ENCODE measurements around the gene BRD1. TPM values are rescaled to one million over a fixed set of nuclear protein-coding genes. Genes with fewer than 3 reads are reported as not detected.

The BRD1 gene
- total RNA-seq, 2 experiments from 2014 or later = 56.7 to 56.9 TPM

DNA sequence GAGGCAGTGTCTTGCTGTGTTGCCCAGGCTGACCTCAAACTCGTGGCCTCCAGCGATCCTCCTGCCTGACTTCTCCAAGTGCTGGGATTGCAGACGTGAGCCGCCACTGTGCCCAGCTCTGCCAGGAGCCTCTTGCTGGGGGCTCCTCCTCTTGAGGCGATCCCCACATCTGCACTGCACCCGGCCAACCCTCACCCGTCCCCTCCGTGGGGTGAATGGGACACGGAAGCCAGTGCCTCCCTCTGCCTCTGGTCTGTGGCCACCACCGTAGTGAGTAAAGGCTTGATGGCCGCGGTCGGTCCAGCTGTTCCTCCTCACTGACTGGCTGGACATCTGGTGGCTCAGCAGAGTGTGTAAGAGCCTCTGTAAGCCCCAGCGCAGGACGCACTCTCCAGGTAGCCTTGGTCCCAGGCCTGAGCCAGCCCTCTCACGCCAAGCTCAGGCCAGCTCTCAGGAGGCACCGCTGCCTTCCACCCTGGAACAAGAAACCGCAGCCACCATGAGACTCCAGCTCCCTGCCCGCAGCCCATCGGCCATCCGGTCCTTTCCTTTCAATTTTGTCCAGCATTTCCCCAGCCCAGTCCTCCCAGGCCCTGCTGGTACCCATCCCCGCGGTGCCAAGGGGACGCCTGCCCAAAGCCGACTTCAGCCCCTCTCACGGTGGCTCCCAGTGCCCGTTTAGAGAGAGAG is 100.3 kb downstream of the BRD1 start:
- POLR2A ChIA-PET = no interaction called here
- Mint-ChIP-seq H3K27me3 (peaks cover 35% of the 10 kb centered on the region), H3K9me3 (no peaks in the 10 kb centered on the region), H3K36me3 (no peaks in the 10 kb centered on the region), H3K27ac (no peak overlapping the region), H3K4me1 (peaks cover 10% of the 10 kb centered on the region), H3K4me3 (no peak overlapping the region)
- no peak for ATAC-seq (ENCODE audit: low read depth)
- DNase-seq = no peak

DNA sequence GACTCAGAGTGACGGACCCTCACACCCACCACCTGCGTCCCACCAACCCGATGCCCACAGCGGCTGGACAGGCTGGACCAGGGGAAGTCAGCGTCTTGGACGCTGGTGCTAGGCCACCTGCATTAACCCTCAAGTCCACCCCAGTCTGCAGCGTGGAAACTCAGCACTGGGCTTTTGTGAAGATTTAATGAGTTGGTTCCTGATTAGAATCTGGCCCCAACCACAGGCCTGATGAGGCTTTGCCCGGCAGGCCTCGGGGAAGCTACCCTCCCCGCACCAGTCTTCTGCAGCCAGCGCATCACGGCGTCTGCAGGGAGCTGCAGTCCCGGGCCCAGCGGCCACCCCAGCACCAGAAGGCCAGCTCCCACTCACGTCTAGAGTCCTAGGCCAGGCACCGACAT is 101.0 kb downstream of the BRD1 start:
- H3K36me3 Mint-ChIP-seq = no peaks in the 10 kb centered on the region
- no peak overlapping the region for H3K4me3 Mint-ChIP-seq
- no peak overlapping the region for H3K27ac Mint-ChIP-seq
- ATAC-seq (ENCODE audit: low read depth) (no peak), DNase-seq (no peak)
- H3K9me3 Mint-ChIP-seq = no peaks in the 10 kb centered on the region
- POLR2A ChIA-PET = no interaction called here
- peaks cover 10% of the 10 kb centered on the region for H3K4me1 Mint-ChIP-seq
- peaks cover 29% of the 10 kb centered on the region for H3K27me3 Mint-ChIP-seq

DNA sequence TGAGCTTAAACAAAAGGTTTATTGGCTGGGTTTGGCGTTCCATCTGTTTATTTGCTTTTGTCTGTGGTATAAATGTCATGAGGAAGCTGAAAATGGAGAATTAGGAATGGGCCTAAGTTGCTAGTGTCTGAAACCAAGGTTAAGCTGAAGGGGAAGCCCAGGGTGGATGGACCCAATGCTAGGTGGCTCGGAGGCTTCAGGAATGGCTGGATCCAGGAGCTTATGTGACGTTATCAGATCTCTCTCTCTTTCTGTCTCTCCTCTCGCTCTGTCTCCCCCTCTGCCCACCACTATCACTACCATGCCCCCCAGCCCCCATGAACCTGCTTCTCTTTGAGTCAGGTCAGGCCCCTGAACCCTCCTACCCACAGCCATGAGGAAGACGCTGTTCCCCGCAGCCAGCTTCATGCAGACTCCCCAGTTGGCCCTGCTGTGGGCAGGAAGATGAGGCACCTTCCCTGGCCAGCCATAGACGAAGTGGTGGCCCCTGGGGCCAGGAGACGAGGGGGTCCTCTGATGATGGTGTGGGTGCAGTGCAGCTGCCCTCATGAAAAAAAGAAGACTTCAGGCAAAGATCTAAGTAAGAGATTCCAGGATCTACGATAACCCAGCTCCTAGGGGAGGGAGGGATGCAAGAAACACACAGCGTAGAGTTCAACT is 101.5 kb downstream of the BRD1 start:
- Mint-ChIP-seq H3K4me1 (peaks cover 10% of the 10 kb centered on the region), H3K27me3 (peaks cover 29% of the 10 kb centered on the region), H3K27ac (no peak overlapping the region), H3K9me3 (no peaks in the 10 kb centered on the region), H3K36me3 (no peaks in the 10 kb centered on the region), H3K4me3 (no peak overlapping the region)
- ATAC-seq (ENCODE audit: low read depth) (no peak), DNase-seq (no peak)
- POLR2A ChIA-PET = no interaction called here

DNA sequence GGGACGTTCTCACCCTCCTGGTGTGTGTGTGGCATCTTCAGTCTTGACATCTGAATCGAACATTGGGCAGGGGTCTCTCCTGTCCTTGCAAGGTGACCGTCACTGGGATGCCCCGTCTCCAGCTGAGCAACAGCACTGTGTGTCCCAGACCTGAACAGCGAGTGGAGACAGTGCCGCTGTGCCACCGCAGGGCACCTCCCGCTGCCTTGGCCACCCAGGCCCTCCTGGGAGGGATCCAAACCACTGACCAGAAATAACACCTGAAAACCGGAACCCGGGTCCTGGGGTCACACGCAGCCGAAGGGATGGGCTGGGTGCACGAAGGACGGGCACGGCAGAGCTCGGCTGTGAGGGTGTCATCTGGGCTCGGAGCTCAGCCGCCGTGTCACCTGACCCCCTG is 102.2 kb downstream of the BRD1 start:
- Mint-ChIP-seq H3K27me3 (peaks cover 28% of the 10 kb centered on the region), H3K36me3 (no peaks in the 10 kb centered on the region), H3K4me3 (no peak overlapping the region), H3K9me3 (no peaks in the 10 kb centered on the region), H3K27ac (no peak overlapping the region), H3K4me1 (peaks cover 10% of the 10 kb centered on the region)
- POLR2A ChIA-PET = no interaction called here
- no peak for DNase-seq
- ATAC-seq (ENCODE audit: low read depth) = no peak

DNA sequence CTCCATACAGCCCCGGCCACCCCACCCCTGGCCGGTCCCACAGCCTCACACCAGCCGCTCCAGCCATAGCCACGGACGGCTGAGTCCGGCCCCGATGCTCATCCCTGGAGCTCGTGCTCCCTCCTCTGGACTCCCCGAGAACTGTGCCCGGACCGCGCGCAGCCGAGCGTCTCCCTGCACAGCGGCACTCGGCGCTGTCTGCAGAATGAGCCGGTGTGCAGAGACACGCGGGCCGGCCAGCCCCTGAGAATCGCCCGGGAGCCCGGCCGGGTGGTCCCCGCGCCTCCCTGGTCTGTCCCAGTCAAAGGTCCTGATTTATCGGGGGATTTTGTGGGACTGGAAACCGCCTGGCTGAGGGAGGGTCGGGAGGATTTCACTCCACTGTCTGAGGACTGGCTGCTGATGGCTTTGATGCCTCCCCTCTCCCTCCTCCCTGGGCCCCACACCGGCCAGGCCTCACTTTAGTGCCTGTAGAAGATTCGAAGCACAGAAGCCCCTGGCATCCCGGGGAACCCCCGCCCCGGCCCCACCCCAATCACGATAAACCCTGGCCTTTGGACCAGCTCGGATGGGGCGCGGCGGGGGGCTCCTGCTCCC is 102.7 kb downstream of the BRD1 start:
- no peak overlapping the region for H3K27ac Mint-ChIP-seq
- ATAC-seq (ENCODE audit: low read depth) (peak; percentile 95), DNase-seq (peak; percentile 85)
- H3K4me3 Mint-ChIP-seq = peak overlapping the region; percentile 61
- H3K4me1 Mint-ChIP-seq = peaks cover 10% of the 10 kb centered on the region
- H3K27me3 Mint-ChIP-seq = peaks cover 25% of the 10 kb centered on the region
- no peaks in the 10 kb centered on the region for H3K9me3 Mint-ChIP-seq
- no peaks in the 10 kb centered on the region for H3K36me3 Mint-ChIP-seq
- POLR2A ChIA-PET = interaction anchor here (0.6 kb wide), 1 partner anchor 10 kb away, joined by 5 read pairs; no protein-coding TSS in a partner anchor

DNA sequence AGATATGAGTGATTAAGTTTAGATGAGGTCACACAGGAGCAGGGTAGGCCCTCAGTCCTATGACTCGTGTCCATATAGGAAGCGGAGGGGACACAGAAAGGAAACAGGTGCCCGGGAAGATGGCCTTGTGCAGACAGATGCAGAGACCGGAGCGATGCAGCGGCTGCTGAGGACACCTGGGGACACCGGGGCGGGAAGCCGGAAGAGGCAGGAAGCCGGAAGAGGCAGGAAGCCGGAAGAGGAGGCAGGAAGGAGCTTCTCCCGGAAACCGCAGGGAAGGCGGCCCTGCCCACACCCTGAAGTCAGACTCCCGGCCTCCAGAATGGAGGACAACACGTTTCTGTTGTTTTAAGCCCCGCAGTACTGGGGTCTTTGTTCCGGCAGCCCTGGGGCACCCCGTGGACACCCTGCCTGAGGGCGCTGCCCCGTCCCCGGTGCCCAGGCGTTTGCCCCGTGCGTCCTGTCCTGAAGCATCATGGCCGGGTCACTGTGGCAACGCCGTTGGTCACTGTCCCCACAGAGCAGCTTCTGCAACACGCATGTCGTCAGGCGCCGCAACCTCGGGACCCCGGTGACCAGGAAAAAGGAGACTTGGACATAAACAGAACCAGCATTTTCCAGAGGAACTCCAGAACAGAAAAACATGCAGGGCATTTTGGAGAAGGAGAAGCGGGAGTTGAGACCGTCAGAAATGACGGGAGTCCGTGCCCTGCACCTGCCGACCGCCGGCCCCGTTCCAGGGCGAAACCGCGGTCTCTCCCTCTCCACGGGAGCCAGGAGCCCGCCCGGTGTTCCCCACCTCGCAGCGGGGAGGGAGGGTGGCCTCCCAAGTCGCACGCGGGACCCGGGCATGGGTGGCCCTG is 103.4 kb downstream of the BRD1 start:
- H3K36me3 Mint-ChIP-seq = no peaks in the 10 kb centered on the region
- ATAC-seq (ENCODE audit: low read depth) (peak; percentile 34), DNase-seq (peak; percentile 53)
- H3K27ac Mint-ChIP-seq = peak overlapping the region; percentile 82
- H3K9me3 Mint-ChIP-seq = no peaks in the 10 kb centered on the region
- H3K27me3 Mint-ChIP-seq = peaks cover 25% of the 10 kb centered on the region
- peak overlapping the region; percentile 83 for H3K4me3 Mint-ChIP-seq
- peaks cover 10% of the 10 kb centered on the region for H3K4me1 Mint-ChIP-seq
- POLR2A ChIA-PET = interaction anchor here (0.6 kb wide), 1 partner anchor 10 kb away, joined by 5 read pairs; no protein-coding TSS in a partner anchor

DNA sequence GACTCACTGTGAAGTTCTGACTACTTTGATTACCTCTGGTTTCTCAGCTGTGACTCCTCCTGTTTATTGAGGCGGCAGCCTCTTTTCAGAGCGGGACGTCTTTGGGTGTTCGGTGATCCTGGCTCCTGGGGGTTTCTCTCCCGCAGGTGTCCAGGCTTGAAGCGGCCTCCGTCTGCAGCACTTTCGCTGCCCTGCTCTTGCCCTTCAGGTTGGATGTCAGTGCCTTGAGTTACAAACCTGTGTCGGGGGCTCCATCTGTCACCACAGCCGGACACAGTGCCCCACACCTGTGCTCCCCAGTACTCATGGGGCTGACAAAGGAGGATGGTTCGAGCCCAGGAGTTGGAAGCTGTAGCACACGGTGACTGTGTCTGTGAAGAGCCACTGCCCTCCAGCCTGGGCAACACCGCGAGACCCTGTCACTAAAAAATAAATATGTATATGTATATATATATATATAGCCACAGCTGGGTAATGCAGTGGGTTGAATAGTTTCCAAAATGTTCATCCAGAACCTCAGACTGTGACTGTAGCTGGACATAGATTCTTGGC is 104.1 kb downstream of the BRD1 start:
- Mint-ChIP-seq H3K36me3 (no peaks in the 10 kb centered on the region), H3K27me3 (peaks cover 20% of the 10 kb centered on the region), H3K4me3 (peak overlapping the region; percentile 83), H3K27ac (peak overlapping the region; percentile 82), H3K4me1 (peaks cover 10% of the 10 kb centered on the region), H3K9me3 (no peaks in the 10 kb centered on the region)
- POLR2A ChIA-PET = interaction anchor here (0.6 kb wide), 1 partner anchor 44 kb away, joined by 3 read pairs; no protein-coding TSS in a partner anchor
- DNase-seq (no peak), ATAC-seq (ENCODE audit: low read depth) (no peak)

Other genes starting within 250 kb of the BRD1 start
- gene ZBED4, start 26.0 kb upstream of the BRD1 start, total RNA-seq = 10 to 100 TPM; 21.0 to 21.5 TPM
- 10 to 100 TPM; 18.0 to 20.2 TPM for gene ALG12, start 90.6 kb upstream of the BRD1 start, total RNA-seq
- 10 to 100 TPM; 40.3 to 41.0 TPM for gene CRELD2, start 90.8 kb upstream of the BRD1 start, total RNA-seq
- 10 to 100 TPM; 44.3 to 48.5 TPM for gene PIM3, start 132.9 kb upstream of the BRD1 start, total RNA-seq
- gene IL17REL, start 184.9 kb upstream of the BRD1 start, total RNA-seq = not detected
- gene TTLL8, start 230.4 kb upstream of the BRD1 start, total RNA-seq = not detected

All from activated naive CD8-positive, alpha-beta T cell treated with anti-CD3 and anti-CD28 coated beads, Interleukin-2, amount 10 ng/mL, durations not matched to agents 7 days and 5 days (primary cell).